Measurements from ENCODE around the gene CYP4F22. TPM values are rescaled to one million over a fixed set of nuclear protein-coding genes. Genes with fewer than 3 reads are reported as not detected.
"Not testable (repeated sequence)": the region's sequence is repeated elsewhere in the genome, so short reads cannot be mapped to it uniquely, and the experiment has no call there.

Gene CYP4F22
- total and polyA plus RNA-seq, 7 donors, result 0.07 TPM; not detected in 6

DNA sequence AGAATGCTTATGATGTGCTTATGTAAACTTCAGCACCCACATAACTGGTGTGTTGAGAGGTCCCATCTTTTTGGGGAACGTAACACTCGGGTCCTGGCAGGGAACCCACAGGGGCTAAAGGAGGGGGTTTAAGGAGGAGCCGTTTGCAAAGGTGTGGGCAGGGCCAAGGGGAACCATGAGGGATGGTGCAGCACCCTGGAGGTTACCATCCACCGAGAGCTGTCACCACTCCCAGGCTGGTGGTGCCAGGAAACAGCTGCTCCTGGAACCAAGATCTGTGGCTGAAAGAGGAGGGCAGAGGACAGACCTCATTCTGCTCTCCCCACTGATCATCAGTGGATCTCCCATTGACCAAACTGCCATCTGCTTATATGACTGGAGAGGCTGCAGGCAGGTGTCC lies 83.5 kb downstream of the CYP4F22 start:
- Histone ChIP-seq H3K27me3 (peaks cover 0 to 7% (median 0%) of the 10 kb centered on the region in 3 donors), H3K4me1 (no peaks in the 10 kb centered on the region), H3K27ac (no peak overlapping the region), H3K4me3 (no peak overlapping the region), H3K36me3 (no peaks in the 10 kb centered on the region), H3K9me3 (no peaks in the 10 kb centered on the region)
- 70 to 80% methylated on average over 4 of the region's 4 CpGs for WGBS, 2 donors
- DNase-seq, result no peak
- intact Hi-C loops (cut with DNase I), result no loop called here
- TF ChIP-seq POLR2A (IDR thresholded peaks at IDR 0.05), result no peak
- TF ChIP-seq POLR2AphosphoS5 (IDR thresholded peaks at IDR 0.05), result no peak
- no peak for TF ChIP-seq EP300 (IDR thresholded peaks at IDR 0.05)
- TF ChIP-seq, protein P1, sequence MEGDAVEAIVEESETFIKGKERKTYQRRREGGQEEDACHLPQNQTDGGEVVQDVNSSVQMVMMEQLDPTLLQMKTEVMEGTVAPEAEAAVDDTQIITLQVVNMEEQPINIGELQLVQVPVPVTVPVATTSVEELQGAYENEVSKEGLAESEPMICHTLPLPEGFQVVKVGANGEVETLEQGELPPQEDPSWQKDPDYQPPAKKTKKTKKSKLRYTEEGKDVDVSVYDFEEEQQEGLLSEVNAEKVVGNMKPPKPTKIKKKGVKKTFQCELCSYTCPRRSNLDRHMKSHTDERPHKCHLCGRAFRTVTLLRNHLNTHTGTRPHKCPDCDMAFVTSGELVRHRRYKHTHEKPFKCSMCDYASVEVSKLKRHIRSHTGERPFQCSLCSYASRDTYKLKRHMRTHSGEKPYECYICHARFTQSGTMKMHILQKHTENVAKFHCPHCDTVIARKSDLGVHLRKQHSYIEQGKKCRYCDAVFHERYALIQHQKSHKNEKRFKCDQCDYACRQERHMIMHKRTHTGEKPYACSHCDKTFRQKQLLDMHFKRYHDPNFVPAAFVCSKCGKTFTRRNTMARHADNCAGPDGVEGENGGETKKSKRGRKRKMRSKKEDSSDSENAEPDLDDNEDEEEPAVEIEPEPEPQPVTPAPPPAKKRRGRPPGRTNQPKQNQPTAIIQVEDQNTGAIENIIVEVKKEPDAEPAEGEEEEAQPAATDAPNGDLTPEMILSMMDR (IDR thresholded peaks at IDR 0.05), result no peak

DNA sequence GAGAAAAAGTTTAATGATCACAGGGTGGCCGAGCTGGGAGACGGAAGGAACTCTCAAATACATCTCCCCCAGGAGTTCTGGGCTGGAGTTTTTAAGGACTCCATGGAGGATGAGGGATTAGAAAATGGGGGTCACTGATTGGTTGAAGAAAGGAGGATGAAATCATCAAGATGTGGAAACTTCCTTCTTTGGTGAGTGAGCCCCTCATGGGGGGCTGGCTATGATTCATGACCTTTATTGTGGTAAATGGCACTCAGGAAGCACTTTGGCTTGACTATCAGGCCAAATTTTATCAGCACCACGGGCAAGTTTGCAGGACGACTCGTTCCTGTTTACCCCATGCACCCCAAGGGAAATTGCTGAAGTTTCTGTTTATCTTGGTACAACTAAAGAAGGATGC lies 84.2 kb downstream of the CYP4F22 start:
- WGBS, 2 donors, result 32 to 42% methylated on average over 5 of the region's 5 CpGs
- H3K4me3 ChIP-seq; DNase-seq; H3K4me1 ChIP-seq; H3K36me3 ChIP-seq; H3K9me3 ChIP-seq; H3K27me3 ChIP-seq; intact Hi-C loops (cut with DNase I); H3K27ac ChIP-seq: not testable (repeated sequence)

DNA sequence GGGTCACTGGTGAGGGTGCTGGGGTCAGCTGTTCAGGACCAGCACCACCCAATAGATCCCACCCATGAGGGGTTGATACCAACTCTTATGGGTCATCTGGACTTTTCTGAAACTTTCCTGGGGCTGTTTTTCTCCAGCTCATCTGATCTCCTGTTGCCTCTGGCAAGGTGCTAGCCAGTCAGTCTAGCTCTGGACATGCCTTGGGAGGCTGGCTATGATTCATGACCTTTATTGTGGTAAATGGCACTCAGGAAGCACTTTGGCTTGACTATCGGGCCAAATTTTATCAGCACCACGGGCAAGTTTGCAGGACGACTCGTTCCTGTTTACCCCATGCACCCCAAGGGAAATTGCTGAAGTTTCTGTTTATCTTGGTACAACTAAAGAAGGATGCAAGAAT lies 85.4 kb downstream of the CYP4F22 start:
- H3K9me3 ChIP-seq; H3K27ac ChIP-seq; H3K4me3 ChIP-seq; H3K4me1 ChIP-seq; DNase-seq; H3K27me3 ChIP-seq; intact Hi-C loops (cut with DNase I); H3K36me3 ChIP-seq: not testable (repeated sequence)
- WGBS, 2 donors, result 68 to 79% methylated on average over 4 of the region's 4 CpGs

DNA sequence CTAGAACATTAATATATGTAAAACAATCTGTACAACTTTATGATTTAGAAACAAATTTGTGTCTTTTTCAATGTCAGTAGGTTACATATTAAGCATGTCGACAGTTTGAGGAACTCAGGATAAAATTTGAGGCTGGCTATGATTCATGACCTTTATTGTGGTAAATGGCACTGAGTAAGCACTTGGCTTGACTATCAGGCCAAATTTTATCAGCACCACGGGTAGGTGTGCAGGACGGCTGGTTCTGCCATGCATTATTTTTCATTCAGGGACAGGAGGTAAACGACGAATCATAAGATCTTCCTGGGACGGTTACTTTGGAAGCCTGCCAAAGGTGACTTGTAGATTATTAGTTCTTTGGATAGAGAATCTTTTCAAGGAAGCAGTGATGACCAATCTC lies 86.7 kb downstream of the CYP4F22 start:
- no peak overlapping the region for H3K4me3 ChIP-seq
- WGBS, 2 donors, result 17 to 23% methylated on average over 6 of the region's 6 CpGs
- no peak for DNase-seq
- TF ChIP-seq POLR2AphosphoS5 (IDR thresholded peaks at IDR 0.05), result no peak
- TF ChIP-seq EP300 (IDR thresholded peaks at IDR 0.05), result no peak
- TF ChIP-seq, protein P1 (IDR thresholded peaks at IDR 0.05), result no peak
- TF ChIP-seq POLR2A (IDR thresholded peaks at IDR 0.05), result no peak
- H3K4me1 ChIP-seq, result no peaks in the 10 kb centered on the region
- H3K36me3 ChIP-seq, result no peaks in the 10 kb centered on the region
- intact Hi-C loops (cut with DNase I), result no loop called here
- H3K27ac ChIP-seq, result no peak overlapping the region
- H3K27me3 ChIP-seq, result peaks cover 0 to 7% (median 0%) of the 10 kb centered on the region in 3 donors
- H3K9me3 ChIP-seq, result no peaks in the 10 kb centered on the region

Other genes starting within 250 kb of the CYP4F22 start
- 10 to 100 TPM; 15.0 to 43.8 (median 21.4) TPM for gene BRD4, start 176.0 kb upstream of the CYP4F22 start, total RNA-seq
- gene BRD4, start 176.0 kb upstream of the CYP4F22 start, polyA plus RNA-seq, result 10 to 100 TPM in 2 of 3 donors, 1 to 10 TPM in 1; 9.0 to 42.1 (median 13.6) TPM
- 10 to 100 TPM; 15.0 to 43.8 (median 21.4) TPM for gene AKAP8, start 128.7 kb upstream of the CYP4F22 start, total RNA-seq
- gene AKAP8, start 128.7 kb upstream of the CYP4F22 start, polyA plus RNA-seq, result 10 to 100 TPM; 11.4 to 19.8 (median 11.6) TPM
- gene AKAP8L, start 89.5 kb upstream of the CYP4F22 start, total RNA-seq, result 100 to 1,000 TPM in 2 of 4 donors, 10 to 100 TPM in 2; 90.5 to 145 (median 101) TPM
- 10 to 100 TPM; 15.0 to 67.5 (median 22.8) TPM for gene AKAP8L, start 89.5 kb upstream of the CYP4F22 start, polyA plus RNA-seq
- 10 to 100 TPM; 16.3 to 49.6 (median 28.4) TPM for gene WIZ, start 58.6 kb upstream of the CYP4F22 start, total RNA-seq
- gene WIZ, start 58.6 kb upstream of the CYP4F22 start, polyA plus RNA-seq, result 10 to 100 TPM in 1 of 3 donors, 1 to 10 TPM in 2; 7.8 to 18.3 (median 9.2) TPM
- 1 to 10 TPM; 1.1 to 2.0 (median 1.5) TPM for gene RASAL3, start 44.0 kb upstream of the CYP4F22 start, total RNA-seq
- gene RASAL3, start 44.0 kb upstream of the CYP4F22 start, polyA plus RNA-seq, result 10 to 100 TPM in 1 of 3 donors, 1 to 10 TPM in 1, under 1 TPM in 1; 0.60 to 20.3 (median 1.6) TPM
- gene PGLYRP2, start 29.0 kb upstream of the CYP4F22 start, total RNA-seq, result not detected
- gene PGLYRP2, start 29.0 kb upstream of the CYP4F22 start, polyA plus RNA-seq, result under 1 TPM in 1 of 3 donors, not detected in 2; 0.60 TPM
- not detected for gene CYP4F8, start 106.7 kb downstream of the CYP4F22 start, total RNA-seq
- not detected for gene CYP4F8, start 106.7 kb downstream of the CYP4F22 start, polyA plus RNA-seq
- gene CYP4F3, start 132.4 kb downstream of the CYP4F22 start, total RNA-seq, result not detected
- gene CYP4F3, start 132.4 kb downstream of the CYP4F22 start, polyA plus RNA-seq, result 1 to 10 TPM in 1 of 3 donors, under 1 TPM in 2; under 0.01 to 2.4 (median 0.46) TPM
- 10 to 100 TPM; 10.5 to 18.8 (median 13.7) TPM for gene CYP4F12, start 164.6 kb downstream of the CYP4F22 start, total RNA-seq
- gene CYP4F12, start 164.6 kb downstream of the CYP4F22 start, polyA plus RNA-seq, result 10 to 100 TPM in 1 of 3 donors, 1 to 10 TPM in 2; 6.0 to 47.1 (median 6.7) TPM
- not detected for gene OR10H2, start 219.5 kb downstream of the CYP4F22 start, total RNA-seq
- not detected for gene OR10H2, start 219.5 kb downstream of the CYP4F22 start, polyA plus RNA-seq
- not detected for gene OR10H3, start 229.5 kb downstream of the CYP4F22 start, total RNA-seq
- gene OR10H3, start 229.5 kb downstream of the CYP4F22 start, polyA plus RNA-seq, result not detected